Measurements from ENCODE around the gene PTPRD. TPM values are rescaled to one million over a fixed set of nuclear protein-coding genes. Genes with fewer than 3 reads are reported as not detected.

Gene PTPRD
- total and polyA plus RNA-seq, 2 donors (not counting 1 experiment from before 2014, with no cell fraction given): not detected

- CTCF ChIA-PET: no interaction called here
- no peak for ATAC-seq (ENCODE audit: low read depth)
These were observed 2161.8 kb downstream of the PTPRD start for GRCh38 chr9:8450810-8451545.

More at GRCh38 chr9:8450810-8451545, 2161.8 kb downstream of the PTPRD start:
- no peak overlapping the region for H3K27ac Mint-ChIP-seq
- DNase-seq: no peak
- no peaks in the 10 kb centered on the region for H3K79me2 ChIP-seq (ENCODE audit: control insufficient read depth, insufficient read depth, low read length)
- H3K4me3 Mint-ChIP-seq: no peak overlapping the region
- H3K27me3 ChIP-seq (replicated peaks in 1 of 4; ENCODE audit: control extremely low read depth in 1 of 4, control insufficient read depth in 3 of 4, insufficient read depth in 4 of 4, low read length in 3 of 4): no peaks in the 10 kb centered on the region
- H4K20me1 ChIP-seq (ENCODE audit: control insufficient read depth, insufficient read depth, low read length, poor library complexity, severe bottlenecking): no peaks in the 10 kb centered on the region
- H3K9ac ChIP-seq (ENCODE audit: low read length): no peak overlapping the region
- no peak overlapping the region for H3K27ac ChIP-seq (ENCODE audit: low read length in 2 of 2)
- intact Hi-C loops (cut with micrococcal nuclease): no loop called here
- no peaks in the 10 kb centered on the region for H3K36me3 ChIP-seq (replicated peaks in 1 of 2; ENCODE audit: control extremely low read depth in 1 of 2, control insufficient read depth in 1 of 2, extremely low read depth in 1 of 2, insufficient read depth in 2 of 2, low read length in 1 of 2)
- no peaks in the 10 kb centered on the region for H3K27me3 Mint-ChIP-seq
- H3K9me3 ChIP-seq (ENCODE audit: control extremely low read depth in 1 of 3, control insufficient read depth in 2 of 3, insufficient read depth in 1 of 3, low read length in 2 of 3): no peaks in the 10 kb centered on the region
- POLR2A ChIA-PET: no interaction called here
- TF ChIP-seq CTCF (IDR thresholded peaks at IDR 0.05) (no peak), EZH2 (IDR thresholded peaks at IDR 0.05; ENCODE audit: borderline replicate concordance, insufficient read depth, low read depth, low read length, poor library complexity, severe bottlenecking) (no peak)
- H3K4me2 ChIP-seq (replicated peaks; ENCODE audit: low read depth, low read length, poor library complexity, severe bottlenecking): no peak overlapping the region
- H3K4me1 ChIP-seq (ENCODE audit: control insufficient read depth in 2 of 2, insufficient read depth in 2 of 2, low read length in 2 of 2): no peaks in the 10 kb centered on the region
- WGBS (ENCODE audit: insufficient coverage): 83% methylated on average over 3 of the region's 9 CpGs
- no peaks in the 10 kb centered on the region for H3K9me3 Mint-ChIP-seq (ENCODE audit: insufficient read depth)
- H2AFZ ChIP-seq (ENCODE audit: insufficient read depth, low read depth, low read length, poor library complexity, severe bottlenecking): no peak overlapping the region
- no peak overlapping the region for H3K4me3 ChIP-seq (ENCODE audit: control extremely low read depth in 1 of 5, extremely low read depth in 1 of 5, insufficient read depth in 1 of 5, low read depth in 2 of 5, low read length in 4 of 5)
- no peaks in the 10 kb centered on the region for H3K4me1 Mint-ChIP-seq

Data from B cell (primary cell).